GM10248 (cell line): ENCODE results near the gene FETUB.

ENCODE experiments used
- CTCF ChIA-PET: fragments of 300-600 bp; sonication (Branson Sonifier 250); formaldehyde crosslinking; extraction: SDS; loops from one replicate; lab custom pipeline; 2021; ENCODE audit warnings: antibody characterized with exemption; lab: Yijun Ruan, JAX
- POLR2A ChIA-PET: fragments of 350-650 bp; sonication (Branson Sonifier 250); formaldehyde crosslinking; extraction: SDS; loops from one replicate; lab custom pipeline; 2020; ENCODE audit warnings: antibody characterized with exemption; lab: Yijun Ruan, JAX
- DNase-seq: peaks from one replicate; pipeline ENCODE4 v3.0.0; 2012; ENCODE audit errors: extremely low spot score
- TF ChIP-seq, protein P1 (sequence below): IDR thresholded peaks from 2 replicates; pipeline ENCODE4 v1.5.1; 2012; ENCODE audit warnings: mild to moderate bottlenecking, low read depth; ENCODE audit errors: extremely low read depth, missing control alignments, control extremely low read depth

Gene FETUB, protein sequence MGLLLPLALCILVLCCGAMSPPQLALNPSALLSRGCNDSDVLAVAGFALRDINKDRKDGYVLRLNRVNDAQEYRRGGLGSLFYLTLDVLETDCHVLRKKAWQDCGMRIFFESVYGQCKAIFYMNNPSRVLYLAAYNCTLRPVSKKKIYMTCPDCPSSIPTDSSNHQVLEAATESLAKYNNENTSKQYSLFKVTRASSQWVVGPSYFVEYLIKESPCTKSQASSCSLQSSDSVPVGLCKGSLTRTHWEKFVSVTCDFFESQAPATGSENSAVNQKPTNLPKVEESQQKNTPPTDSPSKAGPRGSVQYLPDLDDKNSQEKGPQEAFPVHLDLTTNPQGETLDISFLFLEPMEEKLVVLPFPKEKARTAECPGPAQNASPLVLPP

DNA sequence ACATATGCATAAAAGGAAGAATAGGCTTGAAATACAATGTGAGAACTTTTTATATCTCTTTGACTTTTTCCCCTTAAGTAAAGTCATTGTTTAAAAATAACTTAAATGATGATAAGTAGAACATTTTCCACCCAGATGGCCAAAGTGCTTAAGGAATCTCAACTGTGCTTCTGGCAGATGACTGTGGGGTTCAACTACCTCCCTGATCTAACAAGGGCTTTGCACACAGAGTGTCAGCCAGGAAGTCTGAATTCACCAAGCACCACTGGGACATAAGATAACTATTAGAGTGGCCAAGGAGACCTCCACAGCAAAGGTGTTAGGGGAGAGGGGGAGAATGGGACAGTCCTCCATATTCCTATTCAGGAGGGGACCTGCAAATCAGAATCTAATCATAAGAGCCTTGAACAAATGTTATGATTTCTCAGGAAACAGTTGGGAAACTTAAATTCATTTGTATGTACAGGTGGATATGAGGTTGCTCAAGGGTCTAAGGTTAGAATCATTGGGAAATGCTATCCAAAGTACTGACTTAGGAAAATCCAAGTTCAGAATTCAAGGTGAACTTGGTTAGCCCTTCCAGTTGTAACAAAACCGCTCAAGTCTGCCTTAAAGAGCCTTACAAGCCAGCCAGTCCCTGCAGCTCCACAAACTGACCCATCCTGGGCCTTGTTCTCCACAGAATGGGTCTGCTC lies at the start of gene FETUB:
TSS of gene FETUB (plus strand) at position 622 of the 695 bp plus-strand sequence. CDS start at position 684, 62 bp downstream.
- CTCF ChIA-PET, result no interaction called here

GRCh38 chr3:186590580-186591295 lies 49.5 kb upstream of the FETUB start:
- no peak for DNase-seq
- ChIA-PET POLR2A (no interaction called here), CTCF (interaction anchor here (1.2 to 17.4 kb wide), 4 partner anchors 8 to 25 kb away, joined by 3 to 155 read pairs (median 4); partner anchors contain the start of gene AHSG)
- TF ChIP-seq, protein P1, sequence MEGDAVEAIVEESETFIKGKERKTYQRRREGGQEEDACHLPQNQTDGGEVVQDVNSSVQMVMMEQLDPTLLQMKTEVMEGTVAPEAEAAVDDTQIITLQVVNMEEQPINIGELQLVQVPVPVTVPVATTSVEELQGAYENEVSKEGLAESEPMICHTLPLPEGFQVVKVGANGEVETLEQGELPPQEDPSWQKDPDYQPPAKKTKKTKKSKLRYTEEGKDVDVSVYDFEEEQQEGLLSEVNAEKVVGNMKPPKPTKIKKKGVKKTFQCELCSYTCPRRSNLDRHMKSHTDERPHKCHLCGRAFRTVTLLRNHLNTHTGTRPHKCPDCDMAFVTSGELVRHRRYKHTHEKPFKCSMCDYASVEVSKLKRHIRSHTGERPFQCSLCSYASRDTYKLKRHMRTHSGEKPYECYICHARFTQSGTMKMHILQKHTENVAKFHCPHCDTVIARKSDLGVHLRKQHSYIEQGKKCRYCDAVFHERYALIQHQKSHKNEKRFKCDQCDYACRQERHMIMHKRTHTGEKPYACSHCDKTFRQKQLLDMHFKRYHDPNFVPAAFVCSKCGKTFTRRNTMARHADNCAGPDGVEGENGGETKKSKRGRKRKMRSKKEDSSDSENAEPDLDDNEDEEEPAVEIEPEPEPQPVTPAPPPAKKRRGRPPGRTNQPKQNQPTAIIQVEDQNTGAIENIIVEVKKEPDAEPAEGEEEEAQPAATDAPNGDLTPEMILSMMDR, result no peak

More for the DNA sequence above, at the start of gene FETUB:
- TF ChIP-seq, protein P1, result no peak
- POLR2A ChIA-PET, result no interaction called here
- no peak for DNase-seq

GRCh38 chr3:186592682-186593081 lies 47.5 kb upstream of the FETUB start:
- DNase-seq, result no peak
- ChIA-PET CTCF (interaction anchor here (1.2 to 17.4 kb wide), 3 partner anchors 23 to 649 kb away, joined by 4 to 155 read pairs (median 4); partner anchors contain the start of gene AHSG), POLR2A (no interaction called here)
- TF ChIP-seq, protein P1, result no peak

- no peak for DNase-seq
- TF ChIP-seq, protein P1, result no peak
- ChIA-PET CTCF (interaction anchor here (0.7 to 17.4 kb wide), 4 partner anchors 9 to 651 kb away, joined by 3 to 155 read pairs (median 4); partner anchors contain the start of gene AHSG), POLR2A (no interaction called here)
Measured at GRCh38 chr3:186593862-186594261, 46.3 kb upstream of the FETUB start.

DNA sequence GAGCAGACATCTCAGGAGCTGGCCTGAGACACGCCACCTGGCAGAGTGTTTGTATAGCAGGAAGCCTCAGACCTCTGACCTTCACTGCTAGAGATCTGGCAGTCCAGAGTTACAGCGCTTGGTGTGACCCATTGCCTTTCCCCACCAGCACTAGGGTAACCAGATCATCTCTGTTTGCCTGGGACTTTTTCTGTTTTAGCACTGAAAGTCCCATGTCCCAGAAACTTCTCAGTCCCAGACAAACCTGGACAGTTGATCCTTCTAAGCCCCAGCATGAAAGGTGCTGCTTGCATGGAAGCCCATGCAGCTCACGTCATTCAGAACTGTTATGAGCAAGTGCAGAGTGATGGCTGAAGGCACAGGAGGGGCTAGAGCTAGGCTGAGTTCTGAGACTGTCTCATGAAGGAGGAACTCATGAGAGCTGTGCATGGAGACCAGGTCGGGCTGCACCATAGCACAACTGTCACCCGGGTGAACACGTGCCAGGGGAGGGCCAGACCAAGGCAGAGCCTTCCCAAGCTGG lies 45.5 kb upstream of the FETUB start:
- ChIA-PET CTCF (interaction anchor here (17.4 kb wide), 1 partner anchor 21 kb away, joined by 155 read pairs; the partner anchor contains the start of gene AHSG), POLR2A (no interaction called here)
- TF ChIP-seq, protein P1, result no peak
- no peak for DNase-seq
